GM21367 (cell line): ENCODE measurements around the gene FMO3.

Experiments used
- ATAC-seq: cut with Tn5 transposase; IDR thresholded peaks from one replicate; pipeline ENCODE4 v1.9.1; 2021; ENCODE audit not compliant: unreplicated experiment

FMO3 gene

DNA sequence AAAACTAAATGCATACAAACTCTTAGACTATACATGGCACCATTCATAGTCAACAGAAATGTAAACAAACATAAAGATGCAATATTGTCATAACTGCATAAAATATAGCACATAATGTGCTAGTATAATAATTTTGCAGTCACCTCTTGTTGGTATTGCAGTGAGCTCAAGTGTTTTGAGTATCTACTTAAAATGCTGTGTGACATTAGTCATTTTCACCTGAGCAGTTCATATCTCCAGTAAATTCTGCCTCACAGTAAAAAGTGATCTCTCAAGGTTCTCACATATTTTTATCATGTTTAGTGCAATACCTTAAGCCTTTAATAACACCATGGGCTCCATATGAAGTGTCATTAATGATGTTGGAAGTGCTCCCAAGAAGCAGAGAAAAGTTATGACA is 64.8 kb downstream of the FMO3 start:
- no peak for ATAC-seq

DNA sequence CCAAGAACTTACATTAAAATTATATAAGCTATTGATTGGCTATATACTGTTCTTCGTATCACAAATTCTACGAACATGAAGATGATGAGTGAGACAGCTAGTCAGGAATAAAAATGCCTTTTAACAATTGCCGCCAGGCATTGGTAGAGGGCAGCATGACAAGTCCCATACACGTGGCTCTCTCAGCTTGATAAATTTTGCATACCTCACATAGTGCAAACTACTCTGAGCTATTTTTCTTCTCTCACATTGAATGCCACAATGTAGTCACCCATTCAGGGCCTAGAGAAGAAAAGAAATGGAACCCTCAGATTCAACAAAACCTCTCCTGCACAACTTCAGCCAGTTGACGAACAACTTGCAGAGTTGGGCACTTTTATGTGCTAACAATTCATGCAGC is 67.4 kb downstream of the FMO3 start:
- no peak for ATAC-seq

- no peak for ATAC-seq
These were observed 67.8 kb downstream of the FMO3 start for GRCh38 chr1:171158551-171158950.

DNA sequence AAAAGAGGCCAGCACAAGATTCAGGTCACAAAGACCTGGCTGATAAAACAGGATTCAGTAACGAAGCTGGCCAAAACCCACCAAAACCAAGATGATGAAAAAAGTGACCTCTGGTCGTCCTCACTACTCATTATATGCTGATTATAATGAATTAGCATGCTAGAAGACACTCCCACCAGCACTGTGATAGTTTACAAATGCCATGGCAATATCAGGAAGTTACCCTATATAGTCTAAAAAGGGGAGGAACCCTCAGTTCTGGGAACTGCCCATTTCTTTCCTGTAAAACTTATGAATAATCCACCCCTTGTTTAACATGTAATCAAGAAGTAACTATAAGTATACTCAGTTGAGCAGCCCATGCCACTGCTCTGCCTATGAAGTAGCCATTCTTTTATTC is 68.4 kb downstream of the FMO3 start:
- ATAC-seq = no peak

GRCh38 chr1:171160211-171160610 is 69.5 kb downstream of the FMO3 start:
- no peak for ATAC-seq

GRCh38 chr1:171160639-171161354 is 70.1 kb downstream of the FMO3 start:
- no peak for ATAC-seq

GRCh38 chr1:171161431-171161830 is 70.7 kb downstream of the FMO3 start:
- ATAC-seq = no peak

DNA sequence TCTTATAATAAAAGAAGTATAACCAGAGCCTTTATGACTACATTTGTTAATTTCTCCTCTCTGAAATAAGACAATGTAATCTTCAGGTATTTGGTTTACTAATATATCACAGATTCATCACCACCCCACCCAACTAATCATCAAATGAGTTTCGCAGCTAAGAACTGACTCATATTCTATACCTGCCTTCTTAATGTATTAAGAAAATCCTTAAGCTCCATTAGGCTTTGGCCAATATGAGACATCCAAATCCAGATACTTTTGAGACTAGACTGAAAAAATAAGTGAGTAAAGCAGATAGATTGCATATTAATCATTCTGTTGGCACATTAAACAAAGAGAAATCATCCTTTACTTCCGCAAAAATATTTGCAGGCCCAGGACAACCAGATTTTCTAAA is 75.7 kb downstream of the FMO3 start:
- no peak for ATAC-seq
